Lung (tissue), 12 donors: ENCODE measurements around the gene PANX2. TPM values are rescaled to one million over a fixed set of nuclear protein-coding genes. Genes with fewer than 3 reads are reported as not detected.
A peak's percentile ranks its signal among the peaks of the same experiment; 100 is the strongest.

ENCODE experiments used
- ATAC-seq: fragments of 200-7000 bp; cut with Tn5 transposase; one replicate; pipeline ENCODE4 v1.9.1; 2020; ENCODE audit warnings: moderate number of reproducible peaks; ENCODE audit not compliant: insufficient read depth, low FRiP score
- DNase-seq, 3 donors: peaks; one replicate each; pipeline ENCODE4 v3.0.0-alpha.2; 2013 to 2017
- H3K27ac ChIP-seq, 2 donors: one replicate each; pipeline ENCODE4 v1.5.1; 2013; ENCODE audit warnings: mild to moderate bottlenecking in 2 of 2, moderate library complexity in 2 of 2, control low read depth in 1 of 2, inconsistent platforms in 1 of 2, low read depth in 1 of 2, low read length in 1 of 2
- H3K27me3 ChIP-seq, 3 donors: one replicate each; pipeline ENCODE4 v1.5.1; 2013; ENCODE audit warnings: low read length in 2 of 3; ENCODE audit not compliant: control insufficient read depth in 3 of 3, insufficient read depth in 3 of 3
- H3K36me3 ChIP-seq, 4 donors: one replicate each; pipeline ENCODE4 v1.5.1; 2013; ENCODE audit warnings: low read length in 4 of 4, mild to moderate bottlenecking in 1 of 4, moderate library complexity in 1 of 4; ENCODE audit not compliant: control insufficient read depth in 4 of 4, insufficient read depth in 4 of 4
- H3K4me1 ChIP-seq, 5 donors: one replicate each; pipeline ENCODE4 v1.5.1; 2013; ENCODE audit warnings: low read length in 5 of 5, mild to moderate bottlenecking in 2 of 5, moderate library complexity in 1 of 5; ENCODE audit not compliant: control insufficient read depth in 5 of 5, insufficient read depth in 5 of 5
- H3K4me3 ChIP-seq: one replicate; pipeline ENCODE4 v1.5.1; 2013; ENCODE audit warnings: mild to moderate bottlenecking, control low read depth, moderate library complexity
- H3K9ac ChIP-seq, 2 donors: one replicate each; pipeline ENCODE4 v1.5.1; 2013; ENCODE audit warnings: low read length in 2 of 2, control low read depth in 1 of 2; ENCODE audit not compliant: insufficient read depth in 1 of 2
- H3K9me3 ChIP-seq, 4 donors: one replicate each; pipeline ENCODE4 v1.5.1; 2013; ENCODE audit warnings: low read length in 3 of 4, mild to moderate bottlenecking in 1 of 4, moderate library complexity in 1 of 4; ENCODE audit not compliant: control insufficient read depth in 4 of 4, insufficient read depth in 3 of 4
- WGBS, 2 donors: extraction: QIAGEN DNeasy Blood & Tissue Kit; methylation state at CpG; one replicate each; pipeline ENCODE4 v1.1.7; 2013; 5-methylcytosine and 5-hydroxymethylcytosine counted together
- polyA plus RNA-seq, 2 donors: library from polyadenylated mRNA; stranded (reverse); fragments of 200-250 nt; gene quantifications; one replicate each; pipeline ENCODE4 v1.2.1, GENCODE V29; 2013
- total RNA-seq, 2 donors: library from RNA; depleted of rRNA in 1 of 2; stranded (reverse); fragments of >200 nt in 1 of 2; gene quantifications; one replicate each; pipeline ENCODE4 v1.2.1, GENCODE V29; 2014 to 2021
- TF ChIP-seq, protein P1 (sequence below): IDR thresholded peaks from 2 replicates; pipeline ENCODE4 v1.5.1; 2012; ENCODE audit warnings: mild to moderate bottlenecking; ENCODE audit errors: control extremely low read depth, extremely low read depth
- donor health status: control.
- donor health status: control.
- donor health status: Bipolar disorder and iron deficiency.
- donor health status: healthy.
- donor health status: DM: yes; HTN: yes; CAD: no.

PANX2 gene
- total and polyA plus RNA-seq, 4 donors: 1.00 to 3.9 (median 2.6) TPM

DNA sequence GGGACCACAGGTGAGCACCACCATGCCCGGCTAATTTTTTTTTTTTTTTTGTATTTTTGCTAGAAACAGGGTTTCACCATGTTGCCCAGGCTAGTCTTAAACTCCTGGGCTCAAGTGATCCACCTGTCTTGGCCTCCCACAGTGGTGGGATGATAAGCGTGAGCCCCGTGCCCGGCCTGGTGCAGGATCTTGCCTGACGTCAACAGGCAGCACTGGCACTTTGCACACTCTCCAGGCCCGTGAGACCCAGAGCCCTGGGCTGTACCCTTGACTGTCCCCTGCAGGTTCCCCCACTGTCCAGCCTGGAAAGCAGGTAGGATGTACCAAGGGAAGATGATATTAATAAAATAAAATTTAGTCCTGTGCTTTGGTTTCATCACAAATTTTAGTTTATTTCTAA lies 29.1 kb upstream of the PANX2 start:
- H3K9me3 ChIP-seq: no peaks in the 10 kb centered on the region
- peaks cover 0 to 38% (median 5%) of the 10 kb centered on the region in 5 donors for H3K4me1 ChIP-seq
- H3K4me3 ChIP-seq: no peak overlapping the region
- no peaks in the 10 kb centered on the region for H3K27me3 ChIP-seq
- DNase-seq: no peak
- H3K27ac ChIP-seq: no peak overlapping the region
- TF ChIP-seq, protein P1, sequence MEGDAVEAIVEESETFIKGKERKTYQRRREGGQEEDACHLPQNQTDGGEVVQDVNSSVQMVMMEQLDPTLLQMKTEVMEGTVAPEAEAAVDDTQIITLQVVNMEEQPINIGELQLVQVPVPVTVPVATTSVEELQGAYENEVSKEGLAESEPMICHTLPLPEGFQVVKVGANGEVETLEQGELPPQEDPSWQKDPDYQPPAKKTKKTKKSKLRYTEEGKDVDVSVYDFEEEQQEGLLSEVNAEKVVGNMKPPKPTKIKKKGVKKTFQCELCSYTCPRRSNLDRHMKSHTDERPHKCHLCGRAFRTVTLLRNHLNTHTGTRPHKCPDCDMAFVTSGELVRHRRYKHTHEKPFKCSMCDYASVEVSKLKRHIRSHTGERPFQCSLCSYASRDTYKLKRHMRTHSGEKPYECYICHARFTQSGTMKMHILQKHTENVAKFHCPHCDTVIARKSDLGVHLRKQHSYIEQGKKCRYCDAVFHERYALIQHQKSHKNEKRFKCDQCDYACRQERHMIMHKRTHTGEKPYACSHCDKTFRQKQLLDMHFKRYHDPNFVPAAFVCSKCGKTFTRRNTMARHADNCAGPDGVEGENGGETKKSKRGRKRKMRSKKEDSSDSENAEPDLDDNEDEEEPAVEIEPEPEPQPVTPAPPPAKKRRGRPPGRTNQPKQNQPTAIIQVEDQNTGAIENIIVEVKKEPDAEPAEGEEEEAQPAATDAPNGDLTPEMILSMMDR: no peak
- no peaks in the 10 kb centered on the region for H3K36me3 ChIP-seq
- 61 to 84% methylated on average over 6 of the region's 6 CpGs for WGBS, 2 donors
- ATAC-seq: no peak
- no peak overlapping the region for H3K9ac ChIP-seq

DNA sequence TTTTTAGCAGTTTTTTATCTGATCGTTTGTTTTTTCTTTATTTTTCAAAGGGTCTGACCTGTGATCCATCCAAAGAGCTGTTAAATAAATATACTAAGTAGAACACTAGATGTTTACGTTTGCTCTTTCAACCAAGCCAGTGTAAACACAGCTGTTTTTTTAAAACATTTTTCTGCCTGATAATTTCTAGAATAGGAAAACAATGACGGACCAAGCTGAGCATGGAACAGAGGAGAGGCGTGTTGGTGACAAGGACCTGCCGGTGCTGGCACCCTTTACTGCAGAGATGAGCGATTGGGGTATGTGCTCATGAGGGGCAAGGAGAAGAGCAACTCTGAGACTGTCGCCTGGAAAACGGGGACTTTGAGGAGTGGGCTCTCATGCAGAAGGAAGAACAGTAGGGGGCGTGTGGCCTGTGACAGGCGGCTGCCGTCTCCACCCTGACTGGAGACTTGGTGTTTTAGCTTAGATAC lies 28.6 kb upstream of the PANX2 start:
- H3K27me3 ChIP-seq: no peaks in the 10 kb centered on the region
- ATAC-seq (no peak), DNase-seq (peak; percentile 89 to 93 (median 92))
- H3K9ac ChIP-seq: no peak overlapping the region
- WGBS, 2 donors: 28 to 59% methylated on average over 11 of the region's 11 CpGs
- H3K9me3 ChIP-seq: no peaks in the 10 kb centered on the region
- TF ChIP-seq, protein P1: no peak
- H3K4me1 ChIP-seq: peaks cover 0 to 38% (median 4%) of the 10 kb centered on the region in 5 donors
- H3K4me3 ChIP-seq: no peak overlapping the region
- no peak overlapping the region for H3K27ac ChIP-seq
- H3K36me3 ChIP-seq: no peaks in the 10 kb centered on the region

DNA sequence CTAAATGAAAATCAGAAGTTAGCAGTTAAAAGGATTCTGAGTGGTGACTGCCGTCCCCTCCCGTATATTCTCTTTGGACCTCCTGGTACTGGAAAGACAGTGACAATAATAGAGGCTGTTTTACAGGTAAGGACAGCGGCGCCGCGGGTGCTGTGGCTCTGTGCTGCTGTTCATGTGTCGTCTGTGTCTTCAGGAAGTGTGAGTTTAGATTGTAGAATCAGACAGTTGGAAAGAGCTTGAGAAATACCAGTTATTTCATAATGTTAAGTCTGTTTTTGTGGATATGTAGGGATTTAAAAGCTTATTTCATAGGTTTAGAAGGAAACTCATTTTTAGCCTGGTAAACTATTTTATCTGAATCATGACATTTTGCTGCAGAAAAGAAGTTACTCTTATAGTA lies 27.4 kb upstream of the PANX2 start:
- peaks cover 0 to 38% (median 4%) of the 10 kb centered on the region in 5 donors for H3K4me1 ChIP-seq
- no peaks in the 10 kb centered on the region for H3K36me3 ChIP-seq
- H3K4me3 ChIP-seq: no peak overlapping the region
- TF ChIP-seq, protein P1: no peak
- no peaks in the 10 kb centered on the region for H3K9me3 ChIP-seq
- WGBS, 2 donors: 47 to 59% methylated on average over 7 of the region's 7 CpGs
- H3K9ac ChIP-seq: no peak overlapping the region
- no peak overlapping the region for H3K27ac ChIP-seq
- H3K27me3 ChIP-seq: no peaks in the 10 kb centered on the region
- DNase-seq: peak in 1 of 3 donors; percentile 40
- ATAC-seq: no peak
